ENCODE results near the gene ZMAT1.
"Not testable (repeated sequence)": the region's sequence is repeated elsewhere in the genome, so short reads cannot be mapped to it uniquely, and the experiment has no call there.

DNA sequence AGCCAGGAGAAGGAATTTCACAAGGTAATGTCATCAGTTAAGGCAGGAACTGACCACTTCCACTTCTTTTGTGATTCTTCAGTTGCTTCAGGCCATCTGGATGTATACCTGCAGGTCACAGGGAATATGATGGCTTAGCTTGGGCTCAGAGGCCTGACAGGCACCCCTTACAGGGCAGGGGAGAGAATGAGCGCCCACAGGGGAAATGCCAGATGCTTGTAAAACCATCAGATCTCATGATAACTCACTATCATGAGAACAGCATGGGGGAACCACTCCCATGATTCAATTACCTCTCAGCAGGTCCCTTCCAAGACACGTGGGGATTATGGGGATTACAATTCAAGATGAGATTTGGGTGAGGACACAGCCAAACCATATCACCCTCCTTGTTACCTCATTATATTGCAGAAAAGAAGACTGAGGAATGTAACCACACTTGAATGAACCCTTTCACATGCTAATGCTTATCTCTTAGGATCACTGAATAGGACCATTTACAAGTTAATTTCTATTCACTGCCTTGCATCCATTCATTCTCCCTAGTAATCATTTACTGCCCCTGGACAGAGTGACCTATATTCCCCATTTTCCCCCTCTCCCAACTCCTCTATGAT, 33.2 kb upstream of the ZMAT1 start:
- TF ChIP-seq POLR2A (IDR thresholded peaks at IDR 0.05; ENCODE audit: low read length); GATA1 (IDR thresholded peaks at IDR 0.05; ENCODE audit: low read depth, low read length): not testable (repeated sequence)

Data from erythroblast (primary cell).